ENCODE measurements around the gene EIF1AX.

EIF1AX gene

GRCh38 chrX:20112022-20112774 lies 29.4 kb downstream of the EIF1AX start:
- H3K36me3 ChIP-seq (ENCODE audit: control insufficient read depth in 5 of 5, insufficient read depth in 5 of 5, low read length in 5 of 5), result no peaks in the 10 kb centered on the region
- no peak overlapping the region for H3K27ac ChIP-seq (ENCODE audit: low read depth, low read length)

GRCh38 chrX:20111271-20111670 lies 30.4 kb downstream of the EIF1AX start:
- H3K27ac ChIP-seq (ENCODE audit: low read depth, low read length), result no peak overlapping the region
- H3K9me3 ChIP-seq (ENCODE audit: control insufficient read depth in 5 of 5, low read length in 5 of 5), result no peaks in the 10 kb centered on the region
- no peak overlapping the region for H3K4me3 ChIP-seq (ENCODE audit: low read depth in 1 of 5, low read length in 5 of 5)
- peaks cover 8 to 19% (median 12%) of the 10 kb centered on the region in 5 donors for H3K27me3 ChIP-seq (ENCODE audit: control insufficient read depth in 5 of 5, insufficient read depth in 4 of 5, low read length in 5 of 5)
- no peaks in the 10 kb centered on the region for H3K36me3 ChIP-seq (ENCODE audit: control insufficient read depth in 5 of 5, insufficient read depth in 5 of 5, low read length in 5 of 5)
- H3K9ac ChIP-seq (ENCODE audit: low read length in 5 of 5), result no peak overlapping the region
- H3K4me1 ChIP-seq (ENCODE audit: control insufficient read depth in 5 of 5, insufficient read depth in 5 of 5, low read length in 5 of 5), result peaks cover 0 to 6% (median 5%) of the 10 kb centered on the region in 5 donors

More at GRCh38 chrX:20112022-20112774, 29.4 kb downstream of the EIF1AX start:
- no peak overlapping the region for H3K4me3 ChIP-seq (ENCODE audit: low read depth in 1 of 5, low read length in 5 of 5)
- H3K9me3 ChIP-seq (ENCODE audit: control insufficient read depth in 5 of 5, low read length in 5 of 5), result peaks cover 0 to 4% (median 4%) of the 10 kb centered on the region in 5 donors
- peaks cover 6 to 28% (median 17%) of the 10 kb centered on the region in 5 donors for H3K27me3 ChIP-seq (ENCODE audit: control insufficient read depth in 5 of 5, insufficient read depth in 4 of 5, low read length in 5 of 5)
- peaks cover 0 to 14% (median 10%) of the 10 kb centered on the region in 5 donors for H3K4me1 ChIP-seq (ENCODE audit: control insufficient read depth in 5 of 5, insufficient read depth in 5 of 5, low read length in 5 of 5)
- H3K9ac ChIP-seq (ENCODE audit: low read length in 5 of 5), result no peak overlapping the region

GRCh38 chrX:20101934-20102581 lies 39.6 kb downstream of the EIF1AX start:
- Histone ChIP-seq H3K36me3 (ENCODE audit: control insufficient read depth in 5 of 5, insufficient read depth in 5 of 5, low read length in 5 of 5) (no peaks in the 10 kb centered on the region), H3K4me3 (ENCODE audit: low read depth in 1 of 5, low read length in 5 of 5) (no peak overlapping the region), H3K9me3 (ENCODE audit: control insufficient read depth in 5 of 5, low read length in 5 of 5) (peaks cover 0 to 2% (median 0%) of the 10 kb centered on the region in 5 donors), H3K27me3 (ENCODE audit: control insufficient read depth in 5 of 5, insufficient read depth in 4 of 5, low read length in 5 of 5) (peaks cover 0 to 5% (median 0%) of the 10 kb centered on the region in 5 donors), H3K9ac (ENCODE audit: low read length in 5 of 5) (no peak overlapping the region), H3K4me1 (ENCODE audit: control insufficient read depth in 5 of 5, insufficient read depth in 5 of 5, low read length in 5 of 5) (no peaks in the 10 kb centered on the region), H3K27ac (ENCODE audit: low read depth, low read length) (no peak overlapping the region)

GRCh38 chrX:20091499-20091898 lies 50.1 kb downstream of the EIF1AX start:
- H3K4me1 ChIP-seq (ENCODE audit: control insufficient read depth in 5 of 5, insufficient read depth in 5 of 5, low read length in 5 of 5), result no peaks in the 10 kb centered on the region
- H3K36me3 ChIP-seq (ENCODE audit: control insufficient read depth in 5 of 5, insufficient read depth in 5 of 5, low read length in 5 of 5), result no peaks in the 10 kb centered on the region
- H3K9ac ChIP-seq (ENCODE audit: low read length in 5 of 5), result no peak overlapping the region
- H3K27ac ChIP-seq (ENCODE audit: low read depth, low read length), result no peak overlapping the region
- H3K4me3 ChIP-seq (ENCODE audit: low read depth in 1 of 5, low read length in 5 of 5), result no peak overlapping the region
- H3K9me3 ChIP-seq (ENCODE audit: control insufficient read depth in 5 of 5, low read length in 5 of 5), result no peaks in the 10 kb centered on the region
- peaks cover 0 to 12% (median 6%) of the 10 kb centered on the region in 5 donors for H3K27me3 ChIP-seq (ENCODE audit: control insufficient read depth in 5 of 5, insufficient read depth in 4 of 5, low read length in 5 of 5)

GRCh38 chrX:20089845-20090244 lies 51.8 kb downstream of the EIF1AX start:
- Histone ChIP-seq H3K4me1 (ENCODE audit: control insufficient read depth in 5 of 5, insufficient read depth in 5 of 5, low read length in 5 of 5) (no peaks in the 10 kb centered on the region), H3K4me3 (ENCODE audit: low read depth in 1 of 5, low read length in 5 of 5) (no peak overlapping the region), H3K27ac (ENCODE audit: low read depth, low read length) (no peak overlapping the region), H3K9me3 (ENCODE audit: control insufficient read depth in 5 of 5, low read length in 5 of 5) (no peaks in the 10 kb centered on the region), H3K36me3 (ENCODE audit: control insufficient read depth in 5 of 5, insufficient read depth in 5 of 5, low read length in 5 of 5) (no peaks in the 10 kb centered on the region), H3K27me3 (ENCODE audit: control insufficient read depth in 5 of 5, insufficient read depth in 4 of 5, low read length in 5 of 5) (peaks cover 3 to 16% (median 6%) of the 10 kb centered on the region in 5 donors), H3K9ac (ENCODE audit: low read length in 5 of 5) (no peak overlapping the region)

- H3K4me3 ChIP-seq (ENCODE audit: low read depth in 1 of 5, low read length in 5 of 5), result no peak overlapping the region
- H3K9ac ChIP-seq (ENCODE audit: low read length in 5 of 5), result no peak overlapping the region
- H3K4me1 ChIP-seq (ENCODE audit: control insufficient read depth in 5 of 5, insufficient read depth in 5 of 5, low read length in 5 of 5), result no peaks in the 10 kb centered on the region
- no peaks in the 10 kb centered on the region for H3K9me3 ChIP-seq (ENCODE audit: control insufficient read depth in 5 of 5, low read length in 5 of 5)
- no peaks in the 10 kb centered on the region for H3K36me3 ChIP-seq (ENCODE audit: control insufficient read depth in 5 of 5, insufficient read depth in 5 of 5, low read length in 5 of 5)
- peaks cover 3 to 7% (median 5%) of the 10 kb centered on the region in 5 donors for H3K27me3 ChIP-seq (ENCODE audit: control insufficient read depth in 5 of 5, insufficient read depth in 4 of 5, low read length in 5 of 5)
- H3K27ac ChIP-seq (ENCODE audit: low read depth, low read length), result no peak overlapping the region
These were observed 61.4 kb downstream of the EIF1AX start for GRCh38 chrX:20080277-20080676.

Data from subcutaneous abdominal adipose tissue (tissue), 5 donors.